Measurements from ENCODE around the gene PSTPIP2.
"Not testable (repeated sequence)": the region's sequence is repeated elsewhere in the genome, so short reads cannot be mapped to it uniquely, and the experiment has no call there.

Gene PSTPIP2

GRCh38 chr18:46035696-46036680 lies 36.1 kb downstream of the PSTPIP2 start:
- no peak for DNase-seq

GRCh38 chr18:46034230-46034629 lies 37.8 kb downstream of the PSTPIP2 start:
- DNase-seq = no peak

GRCh38 chr18:46031741-46032140 lies 40.3 kb downstream of the PSTPIP2 start:
- DNase-seq = no peak

DNA sequence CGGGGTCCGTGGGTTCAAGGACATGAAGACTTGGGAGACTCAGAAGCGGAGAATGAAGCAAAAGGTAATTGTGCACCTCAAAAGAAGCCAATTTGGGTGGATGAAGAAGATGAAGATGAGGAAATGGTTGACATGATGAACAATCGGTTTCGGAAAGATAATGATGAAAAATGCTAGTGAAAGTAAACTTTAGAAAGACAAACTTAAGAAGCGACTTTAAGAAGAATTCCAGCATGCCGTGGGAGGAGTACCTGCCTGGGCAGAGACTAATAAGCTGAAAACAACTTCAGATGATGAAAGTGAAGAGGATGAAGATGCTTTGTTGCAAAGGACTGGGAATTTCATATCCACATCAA lies 43.5 kb downstream of the PSTPIP2 start:
- DNase-seq = no peak

- no peak for DNase-seq
Measured at GRCh38 chr18:46019936-46020335, 52.1 kb downstream of the PSTPIP2 start.

DNA sequence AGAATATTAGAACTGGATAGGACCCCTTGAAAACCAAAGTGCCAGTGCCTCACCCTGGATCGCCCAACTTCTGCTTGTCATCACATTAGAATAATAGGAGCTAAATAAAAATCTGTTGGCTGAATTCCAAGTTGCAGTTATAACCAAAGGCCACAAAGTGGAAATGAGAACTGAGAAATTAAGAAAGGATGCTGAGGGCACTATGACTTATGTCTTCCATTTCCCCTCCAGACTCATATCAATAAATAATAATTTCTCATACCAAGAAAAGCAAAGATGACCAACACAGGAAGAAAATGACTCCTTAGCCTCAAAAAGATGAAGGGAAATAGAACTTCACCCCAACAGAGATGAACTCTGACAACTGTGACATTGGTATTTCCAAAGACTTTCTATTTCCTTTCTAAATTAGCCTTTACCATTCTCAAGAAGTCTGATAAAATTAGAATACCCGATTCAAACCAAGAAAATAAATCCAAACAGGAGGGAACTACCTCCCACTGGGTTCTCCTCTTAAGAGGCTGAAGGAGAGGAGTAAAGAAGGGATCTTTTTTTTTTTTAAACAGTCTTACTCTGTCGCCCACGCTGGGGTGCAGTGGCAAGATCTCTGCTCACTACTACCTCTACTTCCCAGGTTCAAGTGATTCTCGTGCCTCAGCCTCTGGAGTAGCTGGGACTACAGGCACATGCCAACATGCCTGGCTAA lies 58.4 kb downstream of the PSTPIP2 start:
- no peak for DNase-seq

- no peak for DNase-seq
Measured at GRCh38 chr18:46010676-46011075, 61.4 kb downstream of the PSTPIP2 start.

DNA sequence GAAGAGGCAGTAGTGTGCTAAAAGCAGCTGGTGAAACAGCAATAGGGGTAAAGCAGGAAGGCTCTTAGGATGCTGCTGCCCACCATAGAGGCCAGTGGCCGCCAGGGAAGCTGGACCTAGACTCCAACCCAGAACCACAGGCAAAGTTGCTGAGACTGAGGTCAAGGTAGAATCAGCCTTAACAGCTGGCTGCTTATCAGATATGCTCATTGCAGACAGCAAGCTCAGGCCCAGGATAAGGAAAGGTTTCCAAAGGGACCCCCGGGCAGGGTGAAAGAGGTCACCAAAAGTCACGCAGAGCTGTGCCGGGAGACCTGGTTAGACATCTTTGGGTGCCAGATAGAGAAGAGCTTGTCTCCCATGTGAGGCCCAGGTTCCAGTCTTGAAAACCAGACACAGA lies 62.0 kb downstream of the PSTPIP2 start:
- no peak for DNase-seq

DNA sequence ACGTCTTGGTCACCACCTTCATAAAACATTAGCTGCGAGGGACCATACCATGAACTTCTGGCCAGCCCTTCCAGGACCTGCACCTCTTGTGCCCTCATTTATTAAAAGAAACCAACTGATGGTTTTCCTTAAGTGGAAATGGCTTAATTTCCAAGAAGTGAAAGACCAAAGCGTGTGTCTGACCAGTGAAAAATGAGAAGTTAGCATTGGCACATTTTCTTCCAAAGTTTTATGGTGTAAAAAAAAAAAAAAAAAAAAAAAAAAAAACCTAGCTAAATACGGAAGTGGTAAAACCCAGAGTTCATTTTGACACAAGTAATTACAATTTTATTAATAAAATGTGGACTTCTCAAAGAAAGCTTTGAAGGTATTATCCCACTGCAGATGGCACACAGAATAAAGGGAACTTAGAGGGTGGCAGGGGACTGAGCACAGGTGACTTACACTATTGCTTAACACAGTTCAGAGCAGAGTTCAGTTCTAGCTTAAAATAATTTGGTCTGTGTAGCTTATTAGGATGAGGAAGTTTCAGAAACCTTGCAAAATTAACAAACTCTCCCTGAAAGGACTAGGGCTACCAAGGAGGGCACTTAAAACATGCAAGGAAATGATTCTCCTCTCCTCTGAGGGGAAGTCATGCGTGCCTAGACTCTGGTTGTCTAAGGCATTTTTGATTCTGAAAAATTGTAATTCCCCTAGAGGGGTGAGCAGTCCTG lies 62.8 kb downstream of the PSTPIP2 start:
- no peak for DNase-seq

DNA sequence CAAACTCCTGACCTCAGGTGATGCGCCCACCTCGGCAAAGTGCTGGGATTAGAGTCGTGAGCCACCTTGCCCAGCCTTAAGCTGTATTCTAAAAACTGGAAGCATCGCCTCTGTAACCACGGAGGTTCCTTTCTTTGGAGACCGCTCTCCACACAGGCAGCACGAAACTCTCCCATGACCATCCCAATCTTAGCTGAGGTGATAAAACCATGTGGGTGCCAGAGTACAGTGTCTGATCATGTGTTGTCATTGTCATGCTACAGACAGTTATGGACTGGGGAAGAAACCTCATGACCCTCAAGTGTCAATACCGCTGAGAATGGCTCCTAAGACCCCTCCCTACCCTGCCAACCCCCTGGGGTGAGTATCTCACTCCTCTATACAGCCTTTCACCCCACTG lies 63.5 kb downstream of the PSTPIP2 start:
- DNase-seq = no peak

GRCh38 chr18:46007165-46007564 lies 64.9 kb downstream of the PSTPIP2 start:
- no peak for DNase-seq

DNA sequence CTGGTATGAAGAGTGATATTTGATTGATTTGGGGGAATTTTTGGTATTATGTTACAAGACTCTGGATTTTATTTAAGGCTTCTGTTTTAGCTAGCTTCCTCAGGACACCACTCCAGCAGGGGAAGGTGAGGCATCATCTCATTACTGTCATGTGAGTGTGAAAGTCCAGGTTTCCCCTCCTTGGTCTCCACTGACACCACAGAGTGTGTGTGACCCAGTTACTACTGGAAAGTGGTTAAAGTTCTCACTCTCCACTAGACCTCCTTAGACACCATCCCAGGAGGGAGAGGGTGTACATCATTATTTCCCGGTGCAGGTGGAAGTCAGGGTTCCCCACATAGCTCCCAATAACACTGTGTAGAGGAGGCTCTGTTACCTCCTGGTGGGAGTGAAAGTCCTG lies 69.1 kb downstream of the PSTPIP2 start:
- no peak for DNase-seq

- DNase-seq = no peak
Measured at GRCh38 chr18:46001892-46002291, 70.2 kb downstream of the PSTPIP2 start.

- no peak for DNase-seq
Measured at GRCh38 chr18:46001074-46001473, 71.0 kb downstream of the PSTPIP2 start.

- no peak for DNase-seq
Measured at GRCh38 chr18:45999536-45999935, 72.5 kb downstream of the PSTPIP2 start.

- no peak for DNase-seq
Measured at GRCh38 chr18:45998244-45998643, 73.8 kb downstream of the PSTPIP2 start.

DNA sequence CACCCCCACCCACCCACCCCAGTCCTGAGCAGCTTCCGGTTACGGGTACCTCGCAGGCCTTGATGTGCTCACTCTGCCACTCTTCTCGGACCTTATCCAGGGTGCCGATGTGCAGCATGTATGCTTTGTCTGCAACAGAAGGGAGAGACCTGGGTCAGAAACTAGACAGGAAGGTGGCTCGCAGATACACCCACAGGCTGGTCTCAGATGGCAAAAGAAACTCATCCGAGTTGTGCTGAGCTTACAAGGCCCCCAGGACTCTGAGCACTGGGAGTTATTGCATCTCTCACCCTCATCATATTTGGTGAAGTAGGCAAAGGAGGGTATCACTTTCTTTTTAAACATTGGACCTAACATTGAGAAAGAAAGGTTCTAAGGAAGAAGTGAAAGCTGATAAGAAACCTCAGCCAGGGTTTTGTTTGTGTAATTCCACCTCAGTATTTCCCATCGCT lies 74.3 kb downstream of the PSTPIP2 start:
- no peak for DNase-seq

GRCh38 chr18:45995461-45995860 lies 76.6 kb downstream of the PSTPIP2 start:
- no peak for DNase-seq

DNA sequence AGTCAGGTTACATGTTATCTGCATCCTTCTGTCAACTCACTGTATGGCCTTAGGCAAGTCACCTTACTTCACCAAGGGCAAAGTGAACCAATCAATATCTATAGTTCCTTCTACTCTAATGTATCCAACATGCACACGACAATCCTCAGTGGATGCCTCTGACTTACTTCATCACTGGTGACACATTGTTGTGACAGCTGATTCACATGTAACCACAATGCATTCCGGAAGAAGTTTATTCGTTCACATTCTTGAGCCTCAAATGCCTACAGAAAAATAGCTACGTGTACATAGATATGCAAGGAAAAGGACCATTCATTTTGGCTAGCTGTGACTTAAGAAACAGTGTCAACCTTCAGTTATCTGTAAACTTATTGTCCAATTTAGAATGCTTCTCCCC lies 78.6 kb downstream of the PSTPIP2 start:
- DNase-seq = no peak

DNA sequence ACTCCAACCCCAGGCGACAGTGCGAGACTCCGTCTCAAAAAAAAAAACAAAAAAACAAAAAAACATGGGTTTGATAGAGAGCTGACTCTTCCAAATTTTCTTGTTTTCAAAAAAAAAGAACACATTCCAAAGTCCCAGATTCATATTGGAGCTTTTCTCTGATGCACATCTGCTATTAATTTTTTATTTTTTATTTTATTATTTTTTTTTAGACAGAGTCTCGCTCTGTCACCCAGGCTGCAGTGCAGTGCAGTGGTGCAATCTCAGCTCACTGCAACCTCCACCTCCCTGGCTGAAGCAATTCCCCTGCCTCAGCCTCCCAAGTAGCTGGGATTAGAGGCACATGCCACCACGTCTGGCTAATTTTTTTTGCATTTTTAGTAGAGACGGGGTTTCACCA lies 79.5 kb downstream of the PSTPIP2 start:
- not testable (repeated sequence) for DNase-seq

DNA sequence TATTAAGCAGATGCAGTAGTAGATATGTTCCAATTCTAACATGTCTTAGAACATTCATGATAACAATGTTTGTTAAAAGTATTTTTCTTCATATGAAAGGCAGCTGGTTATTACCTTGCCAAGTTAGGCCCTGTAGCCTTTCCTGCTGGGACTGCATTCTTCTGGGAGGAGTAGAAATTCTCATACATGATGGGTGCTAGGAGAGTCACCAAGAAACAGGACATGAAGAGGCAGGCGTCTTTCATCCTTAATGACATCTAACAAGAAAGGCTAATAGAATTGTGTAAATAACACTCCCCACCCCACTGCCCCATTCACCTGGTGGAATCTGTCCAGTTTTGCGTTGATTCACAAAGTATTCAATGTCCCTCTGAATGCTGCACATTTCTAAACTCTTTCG lies 80.3 kb downstream of the PSTPIP2 start:
- no peak for DNase-seq

- no peak for DNase-seq
Measured at GRCh38 chr18:45984546-45985235, 87.4 kb downstream of the PSTPIP2 start.

- no peak for DNase-seq
Measured at GRCh38 chr18:45981821-45982220, 90.2 kb downstream of the PSTPIP2 start.

Data from retina (tissue), 1 donor.